Measurements from ENCODE around the gene HS1BP3. TPM values are rescaled to one million over a fixed set of nuclear protein-coding genes. Genes with fewer than 3 reads are reported as not detected.

HS1BP3 gene
- total and polyA plus RNA-seq, 2 of the 13 experiments (the other 11 are each of a cell fraction or from before 2014, with no cell fraction given) = 15.2 to 22.0 TPM

DNA sequence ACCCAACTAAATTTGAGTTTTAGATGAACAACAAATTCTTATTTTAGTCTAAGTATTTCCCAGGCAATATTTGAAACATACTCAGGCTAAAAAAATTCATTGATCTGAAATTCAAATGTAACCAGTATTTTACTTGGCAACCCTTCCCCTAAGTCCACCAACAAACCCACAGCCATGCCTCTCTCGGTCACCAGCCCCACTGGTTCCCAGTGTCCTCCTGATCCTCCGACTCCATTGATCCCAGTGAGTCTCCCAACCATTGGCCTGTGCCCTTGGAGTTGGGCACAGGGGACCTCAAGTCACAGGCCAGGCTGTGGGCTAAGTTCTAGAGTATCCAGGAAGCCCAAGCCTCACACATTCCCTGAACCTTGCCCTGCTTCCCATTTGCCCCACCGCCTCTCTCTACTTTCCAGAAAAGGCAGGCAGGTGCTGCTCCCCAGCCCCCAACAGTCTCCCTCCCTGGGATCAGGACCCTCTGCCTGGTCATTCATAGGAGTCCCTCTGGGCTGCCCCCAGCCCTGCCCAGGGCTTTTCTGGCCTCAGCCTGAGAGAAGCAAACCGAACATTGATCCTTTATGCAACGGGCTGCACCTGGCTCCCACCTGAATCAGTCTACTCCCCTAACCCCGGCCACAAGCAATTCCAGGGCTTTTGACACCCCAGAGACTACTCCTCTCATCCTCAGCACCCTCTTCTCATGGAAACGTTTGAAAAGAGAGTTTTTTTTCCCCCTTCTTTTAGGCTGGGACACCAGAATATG lies 81.3 kb downstream of the HS1BP3 start (continued):
- TF ChIP-seq, protein P1, sequence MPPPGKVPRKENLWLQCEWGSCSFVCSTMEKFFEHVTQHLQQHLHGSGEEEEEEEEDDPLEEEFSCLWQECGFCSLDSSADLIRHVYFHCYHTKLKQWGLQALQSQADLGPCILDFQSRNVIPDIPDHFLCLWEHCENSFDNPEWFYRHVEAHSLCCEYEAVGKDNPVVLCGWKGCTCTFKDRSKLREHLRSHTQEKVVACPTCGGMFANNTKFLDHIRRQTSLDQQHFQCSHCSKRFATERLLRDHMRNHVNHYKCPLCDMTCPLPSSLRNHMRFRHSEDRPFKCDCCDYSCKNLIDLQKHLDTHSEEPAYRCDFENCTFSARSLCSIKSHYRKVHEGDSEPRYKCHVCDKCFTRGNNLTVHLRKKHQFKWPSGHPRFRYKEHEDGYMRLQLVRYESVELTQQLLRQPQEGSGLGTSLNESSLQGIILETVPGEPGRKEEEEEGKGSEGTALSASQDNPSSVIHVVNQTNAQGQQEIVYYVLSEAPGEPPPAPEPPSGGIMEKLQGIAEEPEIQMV (CRISPR knock-in tag; IDR thresholded peaks at IDR 0.05; ENCODE audit: low read depth) = 0 out of 2 replicates have a peak, but pooled peaks have one; percentile 31
- TF ChIP-seq, protein P2, sequence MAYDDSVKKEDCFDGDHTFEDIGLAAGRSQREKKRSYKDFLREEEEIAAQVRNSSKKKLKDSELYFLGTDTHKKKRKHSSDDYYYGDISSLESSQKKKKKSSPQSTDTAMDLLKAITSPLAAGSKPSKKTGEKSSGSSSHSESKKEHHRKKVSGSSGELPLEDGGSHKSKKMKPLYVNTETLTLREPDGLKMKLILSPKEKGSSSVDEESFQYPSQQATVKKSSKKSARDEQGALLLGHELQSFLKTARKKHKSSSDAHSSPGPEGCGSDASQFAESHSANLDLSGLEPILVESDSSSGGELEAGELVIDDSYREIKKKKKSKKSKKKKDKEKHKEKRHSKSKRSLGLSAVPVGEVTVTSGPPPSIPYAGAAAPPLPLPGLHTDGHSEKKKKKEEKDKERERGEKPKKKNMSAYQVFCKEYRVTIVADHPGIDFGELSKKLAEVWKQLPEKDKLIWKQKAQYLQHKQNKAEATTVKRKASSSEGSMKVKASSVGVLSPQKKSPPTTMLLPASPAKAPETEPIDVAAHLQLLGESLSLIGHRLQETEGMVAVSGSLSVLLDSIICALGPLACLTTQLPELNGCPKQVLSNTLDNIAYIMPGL (CRISPR knock-in tag; IDR thresholded peaks at IDR 0.05; ENCODE audit: borderline replicate concordance in 1 of 2, low read depth in 1 of 2) = no peak
- peak; percentile 69; the same call in 1 of the 2 replicates for TF ChIP-seq MED1 (CRISPR knock-in tag; IDR thresholded peaks at IDR 0.05)
- TF ChIP-seq NFYC (CRISPR knock-in tag; IDR thresholded peaks at IDR 0.05) = no peak
- TF ChIP-seq KDM6A (CRISPR knock-in tag; IDR thresholded peaks at IDR 0.05; ENCODE audit: low read depth) = no peak
- TF ChIP-seq, protein P3, sequence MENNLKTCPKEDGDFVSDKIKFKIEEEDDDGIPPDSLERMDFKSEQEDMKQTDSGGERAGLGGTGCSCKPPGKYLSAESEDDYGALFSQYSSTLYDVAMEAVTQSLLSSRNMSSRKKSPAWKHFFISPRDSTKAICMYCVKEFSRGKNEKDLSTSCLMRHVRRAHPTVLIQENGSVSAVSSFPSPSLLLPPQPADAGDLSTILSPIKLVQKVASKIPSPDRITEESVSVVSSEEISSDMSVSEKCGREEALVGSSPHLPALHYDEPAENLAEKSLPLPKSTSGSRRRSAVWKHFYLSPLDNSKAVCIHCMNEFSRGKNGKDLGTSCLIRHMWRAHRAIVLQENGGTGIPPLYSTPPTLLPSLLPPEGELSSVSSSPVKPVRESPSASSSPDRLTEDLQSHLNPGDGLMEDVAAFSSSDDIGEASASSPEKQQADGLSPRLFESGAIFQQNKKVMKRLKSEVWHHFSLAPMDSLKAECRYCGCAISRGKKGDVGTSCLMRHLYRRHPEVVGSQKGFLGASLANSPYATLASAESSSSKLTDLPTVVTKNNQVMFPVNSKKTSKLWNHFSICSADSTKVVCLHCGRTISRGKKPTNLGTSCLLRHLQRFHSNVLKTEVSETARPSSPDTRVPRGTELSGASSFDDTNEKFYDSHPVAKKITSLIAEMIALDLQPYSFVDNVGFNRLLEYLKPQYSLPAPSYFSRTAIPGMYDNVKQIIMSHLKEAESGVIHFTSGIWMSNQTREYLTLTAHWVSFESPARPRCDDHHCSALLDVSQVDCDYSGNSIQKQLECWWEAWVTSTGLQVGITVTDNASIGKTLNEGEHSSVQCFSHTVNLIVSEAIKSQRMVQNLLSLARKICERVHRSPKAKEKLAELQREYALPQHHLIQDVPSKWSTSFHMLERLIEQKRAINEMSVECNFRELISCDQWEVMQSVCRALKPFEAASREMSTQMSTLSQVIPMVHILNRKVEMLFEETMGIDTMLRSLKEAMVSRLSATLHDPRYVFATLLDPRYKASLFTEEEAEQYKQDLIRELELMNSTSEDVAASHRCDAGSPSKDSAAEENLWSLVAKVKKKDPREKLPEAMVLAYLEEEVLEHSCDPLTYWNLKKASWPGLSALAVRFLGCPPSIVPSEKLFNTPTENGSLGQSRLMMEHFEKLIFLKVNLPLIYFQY (CRISPR knock-in tag; IDR thresholded peaks at IDR 0.05; ENCODE audit: borderline replicate concordance) = no peak
- TF ChIP-seq MAFF (IDR thresholded peaks at IDR 0.05; ENCODE audit: low read depth, low read length) = no peak
- no peak for TF ChIP-seq ZNF136 (CRISPR knock-in tag; IDR thresholded peaks at IDR 0.05; ENCODE audit: low read depth)
- no peak for TF ChIP-seq ZKSCAN1 (IDR thresholded peaks at IDR 0.05; ENCODE audit: low read length)
- TF ChIP-seq HOXA3 (CRISPR knock-in tag; IDR thresholded peaks at IDR 0.05) = 0 out of 2 replicates have a peak, but pooled peaks have one; percentile 50
- TF ChIP-seq TCF12 (IDR thresholded peaks at IDR 0.05) = no peak
- no peak for TF ChIP-seq TCF12 (CRISPR knock-in tag; IDR thresholded peaks at IDR 0.05)
- TF ChIP-seq ZNF264 (CRISPR knock-in tag; IDR thresholded peaks at IDR 0.05) = no peak
- TF ChIP-seq ZNF326 (CRISPR knock-in tag; IDR thresholded peaks at IDR 0.05; ENCODE audit: borderline replicate concordance) = no peak
- no peak for TF ChIP-seq ISX (CRISPR knock-in tag; conservative IDR thresholded peaks at IDR 0.05)
- TF ChIP-seq ZNF17 (CRISPR knock-in tag; IDR thresholded peaks at IDR 0.05) = no peak
- TF ChIP-seq BCL6 (CRISPR knock-in tag; IDR thresholded peaks at IDR 0.05) = no peak
- TF ChIP-seq, protein P4, sequence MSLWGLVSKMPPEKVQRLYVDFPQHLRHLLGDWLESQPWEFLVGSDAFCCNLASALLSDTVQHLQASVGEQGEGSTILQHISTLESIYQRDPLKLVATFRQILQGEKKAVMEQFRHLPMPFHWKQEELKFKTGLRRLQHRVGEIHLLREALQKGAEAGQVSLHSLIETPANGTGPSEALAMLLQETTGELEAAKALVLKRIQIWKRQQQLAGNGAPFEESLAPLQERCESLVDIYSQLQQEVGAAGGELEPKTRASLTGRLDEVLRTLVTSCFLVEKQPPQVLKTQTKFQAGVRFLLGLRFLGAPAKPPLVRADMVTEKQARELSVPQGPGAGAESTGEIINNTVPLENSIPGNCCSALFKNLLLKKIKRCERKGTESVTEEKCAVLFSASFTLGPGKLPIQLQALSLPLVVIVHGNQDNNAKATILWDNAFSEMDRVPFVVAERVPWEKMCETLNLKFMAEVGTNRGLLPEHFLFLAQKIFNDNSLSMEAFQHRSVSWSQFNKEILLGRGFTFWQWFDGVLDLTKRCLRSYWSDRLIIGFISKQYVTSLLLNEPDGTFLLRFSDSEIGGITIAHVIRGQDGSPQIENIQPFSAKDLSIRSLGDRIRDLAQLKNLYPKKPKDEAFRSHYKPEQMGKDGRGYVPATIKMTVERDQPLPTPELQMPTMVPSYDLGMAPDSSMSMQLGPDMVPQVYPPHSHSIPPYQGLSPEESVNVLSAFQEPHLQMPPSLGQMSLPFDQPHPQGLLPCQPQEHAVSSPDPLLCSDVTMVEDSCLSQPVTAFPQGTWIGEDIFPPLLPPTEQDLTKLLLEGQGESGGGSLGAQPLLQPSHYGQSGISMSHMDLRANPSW (CRISPR knock-in tag; IDR thresholded peaks at IDR 0.05; ENCODE audit: borderline replicate concordance) = no peak
- no peak for TF ChIP-seq RBFOX2 (IDR thresholded peaks at IDR 0.05; ENCODE audit: low read depth, low read length)
- no peak for TF ChIP-seq MED13 (CRISPR knock-in tag; IDR thresholded peaks at IDR 0.05)
- TF ChIP-seq HMG20A (CRISPR knock-in tag; IDR thresholded peaks at IDR 0.05; ENCODE audit: borderline replicate concordance) = no peak

Data from HepG2 (cell line).